ENCODE data around the gene MEGF11.

GRCh38 chr15:66222273-66223198, 31.0 kb downstream of the MEGF11 start:
- TF ChIP-seq, protein P1, sequence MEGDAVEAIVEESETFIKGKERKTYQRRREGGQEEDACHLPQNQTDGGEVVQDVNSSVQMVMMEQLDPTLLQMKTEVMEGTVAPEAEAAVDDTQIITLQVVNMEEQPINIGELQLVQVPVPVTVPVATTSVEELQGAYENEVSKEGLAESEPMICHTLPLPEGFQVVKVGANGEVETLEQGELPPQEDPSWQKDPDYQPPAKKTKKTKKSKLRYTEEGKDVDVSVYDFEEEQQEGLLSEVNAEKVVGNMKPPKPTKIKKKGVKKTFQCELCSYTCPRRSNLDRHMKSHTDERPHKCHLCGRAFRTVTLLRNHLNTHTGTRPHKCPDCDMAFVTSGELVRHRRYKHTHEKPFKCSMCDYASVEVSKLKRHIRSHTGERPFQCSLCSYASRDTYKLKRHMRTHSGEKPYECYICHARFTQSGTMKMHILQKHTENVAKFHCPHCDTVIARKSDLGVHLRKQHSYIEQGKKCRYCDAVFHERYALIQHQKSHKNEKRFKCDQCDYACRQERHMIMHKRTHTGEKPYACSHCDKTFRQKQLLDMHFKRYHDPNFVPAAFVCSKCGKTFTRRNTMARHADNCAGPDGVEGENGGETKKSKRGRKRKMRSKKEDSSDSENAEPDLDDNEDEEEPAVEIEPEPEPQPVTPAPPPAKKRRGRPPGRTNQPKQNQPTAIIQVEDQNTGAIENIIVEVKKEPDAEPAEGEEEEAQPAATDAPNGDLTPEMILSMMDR (conservative IDR thresholded peaks at IDR 0.05; ENCODE audit: low read length) = no peak
- no peak for TF ChIP-seq EZH2phosphoT487 (IDR thresholded peaks at IDR 0.05; ENCODE audit: borderline replicate concordance, low read depth, low read length)
